ENCODE measurements around the gene CMSS1.
A peak's percentile ranks its signal among the peaks of the same experiment; 100 is the strongest.

Gene CMSS1

DNA sequence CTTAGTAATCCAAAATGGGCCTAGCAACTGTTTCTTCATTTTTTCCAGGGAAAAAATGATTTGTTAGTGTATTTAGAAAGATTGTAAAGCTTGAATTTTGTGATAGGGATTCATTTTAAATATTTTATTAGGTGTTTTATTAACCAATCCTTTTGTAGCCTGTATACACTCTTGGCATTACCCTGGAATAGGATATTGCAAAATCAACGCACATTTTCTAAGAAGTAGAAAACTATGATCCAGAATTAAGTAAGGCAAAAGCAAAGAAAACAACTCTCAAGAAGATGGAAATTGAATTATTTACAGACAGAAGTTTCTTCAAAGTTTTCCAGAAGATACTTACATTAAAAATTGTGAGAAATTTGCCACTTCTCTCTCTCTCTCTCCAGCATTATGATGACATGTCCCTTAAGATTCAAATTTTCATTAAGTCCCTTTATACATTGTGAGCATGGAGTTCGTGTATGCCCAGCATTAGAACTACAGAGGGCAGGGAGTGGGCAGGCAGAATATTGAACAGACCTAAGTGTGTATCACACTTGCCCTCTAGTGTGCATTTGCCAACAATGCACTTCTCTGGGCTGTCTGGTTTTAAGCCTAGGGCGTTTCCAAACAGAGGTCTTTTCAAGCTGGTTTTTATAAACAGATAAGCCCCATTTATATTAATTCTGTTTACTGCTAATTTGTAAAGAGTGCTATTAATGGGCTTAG, 28.5 kb upstream of the CMSS1 start:
- H3K9me3 ChIP-seq (ENCODE audit: insufficient read depth, low read depth, low read length), result no peaks in the 10 kb centered on the region
- H3F3A ChIP-seq (ENCODE audit: low read depth), result no peaks in the 10 kb centered on the region
- H3K27me3 ChIP-seq (ENCODE audit: insufficient read depth, low read length, poor library complexity, severe bottlenecking), result no peaks in the 10 kb centered on the region
- H3K9ac ChIP-seq (ENCODE audit: low read depth, low read length, poor library complexity, severe bottlenecking), result no peak overlapping the region
- no peak overlapping the region for H2AFZ ChIP-seq (ENCODE audit: low read length)
- H4K20me1 ChIP-seq (ENCODE audit: insufficient read depth, low read length, poor library complexity, severe bottlenecking), result no peaks in the 10 kb centered on the region
- H3K4me3 ChIP-seq (ENCODE audit: low read length, poor library complexity, severe bottlenecking), result no peak overlapping the region
- H3K36me3 ChIP-seq (ENCODE audit: insufficient read depth, low read length), result no peaks in the 10 kb centered on the region
- no peak for TF ChIP-seq EZH2phosphoT487 (IDR thresholded peaks at IDR 0.05; ENCODE audit: borderline replicate concordance)
- TF ChIP-seq, protein P1, sequence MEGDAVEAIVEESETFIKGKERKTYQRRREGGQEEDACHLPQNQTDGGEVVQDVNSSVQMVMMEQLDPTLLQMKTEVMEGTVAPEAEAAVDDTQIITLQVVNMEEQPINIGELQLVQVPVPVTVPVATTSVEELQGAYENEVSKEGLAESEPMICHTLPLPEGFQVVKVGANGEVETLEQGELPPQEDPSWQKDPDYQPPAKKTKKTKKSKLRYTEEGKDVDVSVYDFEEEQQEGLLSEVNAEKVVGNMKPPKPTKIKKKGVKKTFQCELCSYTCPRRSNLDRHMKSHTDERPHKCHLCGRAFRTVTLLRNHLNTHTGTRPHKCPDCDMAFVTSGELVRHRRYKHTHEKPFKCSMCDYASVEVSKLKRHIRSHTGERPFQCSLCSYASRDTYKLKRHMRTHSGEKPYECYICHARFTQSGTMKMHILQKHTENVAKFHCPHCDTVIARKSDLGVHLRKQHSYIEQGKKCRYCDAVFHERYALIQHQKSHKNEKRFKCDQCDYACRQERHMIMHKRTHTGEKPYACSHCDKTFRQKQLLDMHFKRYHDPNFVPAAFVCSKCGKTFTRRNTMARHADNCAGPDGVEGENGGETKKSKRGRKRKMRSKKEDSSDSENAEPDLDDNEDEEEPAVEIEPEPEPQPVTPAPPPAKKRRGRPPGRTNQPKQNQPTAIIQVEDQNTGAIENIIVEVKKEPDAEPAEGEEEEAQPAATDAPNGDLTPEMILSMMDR (conservative IDR thresholded peaks at IDR 0.05; ENCODE audit: low read length), result peak; percentile 76
- H3K4me1 ChIP-seq (ENCODE audit: insufficient read depth, low read length, poor library complexity, severe bottlenecking), result no peaks in the 10 kb centered on the region
- no peaks in the 10 kb centered on the region for H3K9me2 ChIP-seq (replicated peaks; ENCODE audit: low read depth, low read length)
- H3K4me2 ChIP-seq (ENCODE audit: low read depth, low read length, poor library complexity, severe bottlenecking), result no peak overlapping the region
- no peaks in the 10 kb centered on the region for H3K79me2 ChIP-seq (ENCODE audit: insufficient read depth, low read length)

DNA sequence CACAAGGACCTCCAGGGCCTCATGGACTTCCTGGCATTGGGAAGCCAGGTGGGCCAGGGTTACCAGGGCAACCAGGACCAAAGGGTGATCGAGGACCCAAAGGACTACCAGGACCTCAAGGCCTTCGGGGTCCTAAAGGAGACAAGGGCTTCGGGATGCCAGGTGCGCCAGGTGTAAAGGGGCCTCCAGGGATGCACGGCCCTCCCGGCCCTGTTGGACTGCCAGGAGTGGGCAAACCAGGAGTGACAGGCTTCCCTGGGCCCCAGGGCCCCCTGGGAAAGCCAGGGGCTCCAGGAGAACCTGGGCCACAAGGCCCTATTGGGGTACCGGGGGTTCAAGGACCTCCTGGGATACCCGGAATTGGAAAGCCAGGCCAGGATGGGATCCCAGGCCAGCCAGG, 23.2 kb upstream of the CMSS1 start:
- Histone ChIP-seq H3K4me2 (ENCODE audit: low read depth, low read length, poor library complexity, severe bottlenecking) (no peak overlapping the region), H3K4me1 (ENCODE audit: insufficient read depth, low read length, poor library complexity, severe bottlenecking) (no peaks in the 10 kb centered on the region), H3K9ac (ENCODE audit: low read depth, low read length, poor library complexity, severe bottlenecking) (no peak overlapping the region), H3F3A (ENCODE audit: low read depth) (no peaks in the 10 kb centered on the region), H3K36me3 (ENCODE audit: insufficient read depth, low read length) (no peaks in the 10 kb centered on the region), H4K20me1 (ENCODE audit: insufficient read depth, low read length, poor library complexity, severe bottlenecking) (no peaks in the 10 kb centered on the region), H3K4me3 (ENCODE audit: low read length, poor library complexity, severe bottlenecking) (no peak overlapping the region), H3K9me2 (replicated peaks; ENCODE audit: low read depth, low read length) (no peaks in the 10 kb centered on the region), H2AFZ (ENCODE audit: low read length) (no peak overlapping the region), H3K27me3 (ENCODE audit: insufficient read depth, low read length, poor library complexity, severe bottlenecking) (no peaks in the 10 kb centered on the region), H3K9me3 (ENCODE audit: insufficient read depth, low read depth, low read length) (no peaks in the 10 kb centered on the region), H3K79me2 (ENCODE audit: insufficient read depth, low read length) (no peaks in the 10 kb centered on the region)
- TF ChIP-seq, protein P1 (conservative IDR thresholded peaks at IDR 0.05; ENCODE audit: low read length), result no peak
- TF ChIP-seq EZH2phosphoT487 (IDR thresholded peaks at IDR 0.05; ENCODE audit: borderline replicate concordance), result no peak

DNA sequence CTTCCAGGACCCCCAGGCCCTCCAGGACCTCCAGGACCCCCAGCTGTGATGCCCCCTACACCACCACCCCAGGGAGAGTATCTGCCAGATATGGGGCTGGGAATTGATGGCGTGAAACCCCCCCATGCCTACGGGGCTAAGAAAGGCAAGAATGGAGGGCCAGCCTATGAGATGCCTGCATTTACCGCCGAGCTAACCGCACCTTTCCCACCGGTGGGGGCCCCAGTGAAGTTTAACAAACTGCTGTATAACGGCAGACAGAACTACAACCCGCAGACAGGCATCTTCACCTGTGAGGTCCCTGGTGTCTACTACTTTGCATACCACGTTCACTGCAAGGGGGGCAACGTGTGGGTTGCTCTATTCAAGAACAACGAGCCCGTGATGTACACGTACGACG, 22.1 kb upstream of the CMSS1 start:
- no peak overlapping the region for H3K9ac ChIP-seq (ENCODE audit: low read depth, low read length, poor library complexity, severe bottlenecking)
- no peak overlapping the region for H3K4me3 ChIP-seq (ENCODE audit: low read length, poor library complexity, severe bottlenecking)
- H3K36me3 ChIP-seq (ENCODE audit: insufficient read depth, low read length), result no peaks in the 10 kb centered on the region
- H2AFZ ChIP-seq (ENCODE audit: low read length), result no peak overlapping the region
- no peak overlapping the region for H3K4me2 ChIP-seq (ENCODE audit: low read depth, low read length, poor library complexity, severe bottlenecking)
- H3F3A ChIP-seq (ENCODE audit: low read depth), result no peaks in the 10 kb centered on the region
- no peaks in the 10 kb centered on the region for H3K79me2 ChIP-seq (ENCODE audit: insufficient read depth, low read length)
- H3K9me3 ChIP-seq (ENCODE audit: insufficient read depth, low read depth, low read length), result no peaks in the 10 kb centered on the region
- H3K27me3 ChIP-seq (ENCODE audit: insufficient read depth, low read length, poor library complexity, severe bottlenecking), result no peaks in the 10 kb centered on the region
- H3K9me2 ChIP-seq (replicated peaks; ENCODE audit: low read depth, low read length), result no peaks in the 10 kb centered on the region
- TF ChIP-seq EZH2phosphoT487 (IDR thresholded peaks at IDR 0.05; ENCODE audit: borderline replicate concordance), result no peak
- TF ChIP-seq, protein P1 (conservative IDR thresholded peaks at IDR 0.05; ENCODE audit: low read length), result no peak
- no peaks in the 10 kb centered on the region for H3K4me1 ChIP-seq (ENCODE audit: insufficient read depth, low read length, poor library complexity, severe bottlenecking)
- no peaks in the 10 kb centered on the region for H4K20me1 ChIP-seq (ENCODE audit: insufficient read depth, low read length, poor library complexity, severe bottlenecking)

Data from Loucy (cell line).